GM23338 (cell line): ENCODE results near the gene CACNG1. TPM values are rescaled to one million over a fixed set of nuclear protein-coding genes. Genes with fewer than 3 reads are reported as not detected.

Source experiments
- ATAC-seq: fragments of 200-7000 bp; cut with Tn5 transposase; 3 replicates; pipeline ENCODE4 v1.9.1; 2020
- DNase-seq: peaks from one replicate; pipeline ENCODE4 v3.0.0-alpha.2; 2015; ENCODE audit warnings: low spot score
- H2AFZ ChIP-seq: fragments of 200-600 bp; sonication (generic); 2 replicates; pipeline ENCODE4 v1.8.0; 2016; ENCODE audit warnings: antibody characterized with exemption, mild to moderate bottlenecking, moderate library complexity
- H3F3A ChIP-seq: fragments of 200-600 bp; sonication (generic); replicated peaks from 2 replicates; pipeline ENCODE4 v1.8.0; 2017; ENCODE audit warnings: antibody characterized with exemption, mixed run types, low read depth
- H3K27ac ChIP-seq: fragments of 200-600 bp; sonication (generic); 2 replicates; pipeline ENCODE4 v1.6.1; 2016; ENCODE audit warnings: low read depth
- H3K27me3 ChIP-seq: fragments of 200-600 bp; sonication (generic); 2 replicates; pipeline ENCODE4 v1.8.0; 2016; ENCODE audit warnings: mild to moderate bottlenecking, mixed run types, moderate library complexity; ENCODE audit not compliant: insufficient read depth
- H3K36me3 ChIP-seq: fragments of 200-600 bp; sonication (generic); 2 replicates; pipeline ENCODE4 v1.8.0; 2016; ENCODE audit warnings: mild to moderate bottlenecking; ENCODE audit not compliant: insufficient read depth
- H3K4me1 ChIP-seq: fragments of 200-600 bp; sonication (generic); 2 replicates; pipeline ENCODE4 v1.8.0; 2016; ENCODE audit warnings: mild to moderate bottlenecking, moderate library complexity; ENCODE audit not compliant: insufficient read depth
- H3K4me2 ChIP-seq: fragments of 200-600 bp; sonication (generic); 2 replicates; pipeline ENCODE4 v1.7.1; 2017; ENCODE audit warnings: mixed run types
- H3K4me3 ChIP-seq: fragments of 200-600 bp; sonication (generic); 2 replicates; pipeline ENCODE4 v1.6.1; 2016; ENCODE audit warnings: mixed run types
- H3K79me2 ChIP-seq: fragments of 200-600 bp; sonication (generic); replicated peaks from 2 replicates; pipeline ENCODE4 v1.8.0; 2017; ENCODE audit warnings: mild to moderate bottlenecking; ENCODE audit not compliant: insufficient read depth
- H3K9me2 ChIP-seq: fragments of 200-600 bp; sonication (generic); 2 replicates; pipeline ENCODE4 v1.8.0; 2017; ENCODE audit not compliant: insufficient read depth
- H4K20me1 ChIP-seq: fragments of 200-600 bp; sonication (generic); replicated peaks from 2 replicates; pipeline ENCODE4 v1.8.0; 2017; ENCODE audit warnings: mild to moderate bottlenecking; ENCODE audit not compliant: insufficient read depth
- H3K27ac Mint-ChIP-seq: 2 replicates; pipeline ENCODE4 v1.8.0; 2020; ENCODE audit warnings: inconsistent platforms, mild to moderate bottlenecking, moderate library complexity, mixed read lengths
- H3K27me3 Mint-ChIP-seq: 3 replicates; pipeline ENCODE4 v1.8.0; 2022; ENCODE audit warnings: low read depth, mild to moderate bottlenecking, moderate library complexity, mixed read lengths, inconsistent platforms; ENCODE audit not compliant: insufficient read depth, poor library complexity
- H3K36me3 Mint-ChIP-seq: 3 replicates; pipeline ENCODE4 v1.8.0; 2021; ENCODE audit warnings: low read depth, mild to moderate bottlenecking, inconsistent platforms, moderate library complexity, mixed read lengths
- H3K4me1 Mint-ChIP-seq: 3 replicates; pipeline ENCODE4 v1.8.0; 2020; ENCODE audit warnings: mild to moderate bottlenecking, inconsistent platforms, mixed read lengths
- H3K4me3 Mint-ChIP-seq: 3 replicates; pipeline ENCODE4 v1.8.0; 2021; ENCODE audit warnings: moderate library complexity, mild to moderate bottlenecking, inconsistent platforms, mixed read lengths
- H3K9me3 Mint-ChIP-seq: 3 replicates; pipeline ENCODE4 v1.8.0; 2020; ENCODE audit warnings: moderate library complexity, mild to moderate bottlenecking, inconsistent platforms, mixed read lengths
- CREB1 ChIP-seq: fragments of 250-450 bp; sonication (Bioruptor Pico); IDR thresholded peaks from 2 replicates; pipeline ENCODE4 v1.5.0; 2020; ENCODE audit warnings: low read depth, mild to moderate bottlenecking, moderate library complexity
- CTCF ChIP-seq, 2 experiments: fragments of 200-600 bp in 1 of 2; sonication (generic) in 1 of 2; conservative IDR thresholded peaks; 2 replicates each; pipeline versions ENCODE4 v1.5.1 to v1.6.1; 2016 to 2017; ENCODE audit warnings: antibody characterized with exemption in 2 of 2, low read depth in 2 of 2, mild to moderate bottlenecking in 2 of 2, moderate library complexity in 1 of 2
- ETS1 ChIP-seq: IDR thresholded peaks from 2 replicates; pipeline ENCODE4 v1.6.1; 2016; ENCODE audit warnings: antibody characterized with exemption
- EZH2 ChIP-seq: fragments of 200-600 bp; sonication (generic); IDR thresholded peaks from one replicate; pipeline ENCODE4 v1.8.0; 2017; ENCODE audit warnings: antibody characterized with exemption, mild to moderate bottlenecking, low read depth; ENCODE audit not compliant: unreplicated experiment
- EZH2phosphoT487 ChIP-seq: fragments of 200-600 bp; sonication (generic); IDR thresholded peaks from one replicate; pipeline ENCODE4 v1.8.1; 2018; ENCODE audit warnings: antibody characterized with exemption; ENCODE audit not compliant: unreplicated experiment
- JUNB ChIP-seq: IDR thresholded peaks from one replicate; pipeline ENCODE4 v1.6.1; 2016; ENCODE audit warnings: antibody characterized with exemption; ENCODE audit not compliant: unreplicated experiment
- POLR2AphosphoS5 ChIP-seq: IDR thresholded peaks from 2 replicates; pipeline ENCODE4 v1.6.1; 2016; ENCODE audit warnings: antibody characterized with exemption, low read depth
- STAT1 ChIP-seq: IDR thresholded peaks from one replicate; pipeline ENCODE4 v1.6.1; 2016; ENCODE audit warnings: antibody characterized with exemption; ENCODE audit not compliant: unreplicated experiment
- ZNF114 ChIP-seq: fragments of 250-450 bp; sonication (Bioruptor Pico); IDR thresholded peaks from 2 replicates; pipeline ENCODE4 v1.5.0; 2020; ENCODE audit warnings: mild to moderate bottlenecking, moderate library complexity
- ZNF331 ChIP-seq: fragments of 250-450 bp; sonication (Bioruptor Pico); IDR thresholded peaks from 2 replicates; pipeline ENCODE4 v1.5.0; 2020; ENCODE audit warnings: low read depth, mild to moderate bottlenecking, moderate library complexity
- ZNF462 ChIP-seq: fragments of 250-450 bp; sonication (Bioruptor Pico); IDR thresholded peaks from 2 replicates; pipeline ENCODE4 v1.5.0; 2020; ENCODE audit warnings: mild to moderate bottlenecking, moderate library complexity
- polyA plus RNA-seq: library from polyadenylated mRNA; unstranded; fragments of >200 nt; fragmentation: Nextera tagmentation; extraction: Ambion mirVana; gene quantifications from 2 replicates; pipeline ENCODE4 v1.2.1, GENCODE V29; 2016
- total RNA-seq: library from RNA; depleted of rRNA; stranded (reverse); fragments of >200 nt; shearing (Covaris generic); gene quantifications from 2 replicates; pipeline ENCODE4 v1.2.3, GENCODE V29; 2014

Gene CACNG1
- total and polyA plus RNA-seq, 2 experiments from 2014 or later, result not detected

- ATAC-seq, result peak; percentile 48
- H3K79me2 ChIP-seq, result no peaks in the 10 kb centered on the region
- no peak overlapping the region for H2AFZ ChIP-seq
- H3K27me3 ChIP-seq, result no peaks in the 10 kb centered on the region
- H4K20me1 ChIP-seq, result no peaks in the 10 kb centered on the region
- Mint-ChIP-seq H3K27ac (no peak overlapping the region), H3K9me3 (peaks cover 28% of the 10 kb centered on the region), H3K4me3 (no peak overlapping the region), H3K36me3 (peaks cover 13% of the 10 kb centered on the region; the same call in 2 of the 3 replicates), H3K4me1 (no peaks in the 10 kb centered on the region), H3K27me3 (peaks cover 4% of the 10 kb centered on the region)
- no peak overlapping the region for H3K4me3 ChIP-seq
- TF ChIP-seq JUNB (no peak), CTCF (conservative IDR thresholded peaks at IDR 0.05; ENCODE audit: low read depth in 2 of 2) (0 out of 4 replicates have a peak, but pooled peaks of 1 of the 2 experiments have one; percentile 19), CREB1 (CRISPR knock-in tag) (no peak)
- no peak for DNase-seq
- no peak overlapping the region for H3K27ac ChIP-seq
- H3K36me3 ChIP-seq, result 0 out of 2 replicates have a peak, but pooled peaks cover 4% of the 10 kb centered on the region
- no peak overlapping the region for H3K4me2 ChIP-seq
- no peaks in the 10 kb centered on the region for H3K9me2 ChIP-seq
- H3K4me1 ChIP-seq, result no peaks in the 10 kb centered on the region
- H3F3A ChIP-seq, result no peaks in the 10 kb centered on the region
Measured at GRCh38 chr17:67044940-67045339, 586 bp downstream of the CACNG1 start.

- Histone ChIP-seq H3K4me2 (no peak overlapping the region), H3K4me3 (no peak overlapping the region), H3K79me2 (no peaks in the 10 kb centered on the region), H3K4me1 (no peaks in the 10 kb centered on the region), H3K36me3 (0 out of 2 replicates have a peak, but pooled peaks cover 4% of the 10 kb centered on the region), H3K27ac (no peak overlapping the region), H4K20me1 (no peaks in the 10 kb centered on the region), H3F3A (no peaks in the 10 kb centered on the region), H3K9me2 (no peaks in the 10 kb centered on the region), H3K27me3 (no peaks in the 10 kb centered on the region), H2AFZ (no peak overlapping the region)
- peaks cover 28% of the 10 kb centered on the region for H3K9me3 Mint-ChIP-seq
- H3K4me3 Mint-ChIP-seq, result no peak overlapping the region
- peaks cover 7% of the 10 kb centered on the region for H3K27me3 Mint-ChIP-seq
- no peaks in the 10 kb centered on the region for H3K4me1 Mint-ChIP-seq
- H3K27ac Mint-ChIP-seq, result no peak overlapping the region
- no peak for DNase-seq
- H3K36me3 Mint-ChIP-seq, result peaks cover 13% of the 10 kb centered on the region; the same call in 2 of the 3 replicates
- no peak for ATAC-seq
- TF ChIP-seq CTCF (conservative IDR thresholded peaks at IDR 0.05; ENCODE audit: low read depth in 2 of 2), result no peak
- no peak for TF ChIP-seq STAT1
- TF ChIP-seq ZNF114 (CRISPR knock-in tag), result no peak
- no peak for TF ChIP-seq ETS1
- no peak for TF ChIP-seq EZH2phosphoT487
- TF ChIP-seq ZNF331 (CRISPR knock-in tag), result no peak
- no peak for TF ChIP-seq ZNF462 (CRISPR knock-in tag)
- no peak for TF ChIP-seq EZH2
- TF ChIP-seq POLR2AphosphoS5, result no peak
Measured at GRCh38 chr17:67046398-67046797, 2.0 kb downstream of the CACNG1 start.
